Endometrial microvascular endothelial cells (primary cell): Measurements from ENCODE around the gene CDH13. TPM values are rescaled to one million over a fixed set of nuclear protein-coding genes. Genes with fewer than 3 reads are reported as not detected.

Source experiments
- in situ Hi-C: cut with HindIII; loops from 2 replicates; pipeline ENCODE4 v1.10.0; 2017; ENCODE audit warnings: low sequenced_read_pairs, low pct_unique_long_range_greater_than_20kb; ENCODE audit errors: inconsistent ontology term
- total RNA-seq: library from RNA; depleted of rRNA; stranded (reverse); fragments of >200 nt; gene quantifications from one replicate; pipeline ENCODE4 v1.2.3, GENCODE V29; 2015; ENCODE audit errors: inconsistent ontology term

Gene CDH13
- total RNA-seq, 1 donor from 2014 or later = 75.5 TPM

DNA sequence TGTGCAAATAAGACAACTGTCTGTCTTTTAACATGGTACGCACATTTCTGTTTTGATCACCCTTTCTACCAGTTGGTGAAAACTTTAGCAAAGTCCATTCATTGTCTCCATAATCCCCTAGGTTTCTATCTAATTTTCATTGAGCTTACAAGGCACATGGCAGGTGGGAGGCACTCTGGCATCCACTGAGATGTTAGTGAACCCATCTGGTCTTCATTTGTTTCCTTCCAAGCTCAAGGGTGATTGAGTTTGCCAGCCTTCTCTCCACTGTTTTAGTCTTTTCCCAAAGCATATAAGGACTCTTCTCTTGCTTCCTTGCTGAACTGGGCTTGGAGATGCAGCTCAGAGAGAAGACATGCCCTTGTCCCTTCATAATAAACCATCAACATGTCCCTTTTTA is 179.1 kb downstream of the CDH13 start:
- in situ Hi-C loops = no loop called here

DNA sequence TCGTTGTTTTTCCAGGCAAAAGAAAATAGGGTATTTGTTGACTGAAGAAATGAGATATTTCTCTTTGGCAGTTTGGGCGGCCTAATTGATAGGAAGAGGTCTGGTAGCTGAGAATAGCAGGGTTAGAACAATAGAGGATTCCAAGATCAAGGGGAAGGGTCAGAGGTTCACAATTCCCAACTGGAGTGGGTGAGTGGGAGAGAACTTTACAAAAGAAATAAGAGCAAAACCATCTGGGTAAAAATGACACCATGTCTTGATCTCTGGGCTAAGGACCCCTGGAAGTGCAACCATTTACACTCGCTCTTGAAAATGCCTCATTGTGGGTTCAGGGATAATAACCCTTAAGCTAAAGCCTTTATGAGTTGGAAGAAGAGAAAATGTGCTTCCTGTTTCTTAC is 180.5 kb downstream of the CDH13 start:
- in situ Hi-C loops = no loop called here

DNA sequence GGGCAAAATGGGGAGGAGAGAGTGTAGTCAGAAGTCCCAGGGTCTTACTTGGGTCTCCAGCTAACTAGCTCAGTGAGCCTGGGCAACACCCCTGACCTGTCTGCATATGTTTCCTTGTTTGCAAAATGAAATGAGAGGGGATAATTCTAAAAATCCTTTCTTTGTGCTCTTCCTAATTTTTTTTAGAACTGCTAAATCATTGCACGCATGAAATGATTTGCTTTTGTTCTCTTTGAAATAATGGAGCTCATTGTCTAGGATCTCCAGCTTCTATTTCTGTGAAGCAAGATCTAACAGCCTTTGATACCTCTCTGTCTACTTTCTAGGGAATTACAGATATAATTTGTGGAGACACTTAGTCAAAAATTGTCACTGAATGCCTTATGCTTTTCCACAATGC is 181.3 kb downstream of the CDH13 start:
- in situ Hi-C loops = no loop called here

DNA sequence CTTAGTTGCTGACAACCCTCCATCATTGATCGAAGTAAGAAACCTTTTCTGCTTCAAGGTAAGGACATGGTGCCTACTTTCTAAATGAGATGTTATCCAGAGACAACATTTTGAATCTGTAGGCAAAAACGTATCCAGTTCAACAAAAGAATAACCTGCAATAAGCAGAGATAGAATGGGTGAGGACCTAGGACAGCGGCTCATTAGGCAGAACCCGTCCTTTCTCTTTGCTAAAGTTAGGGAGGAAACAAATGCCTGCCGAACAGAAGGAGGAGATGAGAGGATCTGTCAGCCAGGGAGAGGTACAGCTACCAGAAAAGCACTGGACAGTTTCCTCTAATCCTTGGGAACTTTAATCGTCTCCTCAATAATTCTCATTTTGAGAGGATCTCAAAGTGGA is 183.3 kb downstream of the CDH13 start:
- in situ Hi-C loops = no loop called here

DNA sequence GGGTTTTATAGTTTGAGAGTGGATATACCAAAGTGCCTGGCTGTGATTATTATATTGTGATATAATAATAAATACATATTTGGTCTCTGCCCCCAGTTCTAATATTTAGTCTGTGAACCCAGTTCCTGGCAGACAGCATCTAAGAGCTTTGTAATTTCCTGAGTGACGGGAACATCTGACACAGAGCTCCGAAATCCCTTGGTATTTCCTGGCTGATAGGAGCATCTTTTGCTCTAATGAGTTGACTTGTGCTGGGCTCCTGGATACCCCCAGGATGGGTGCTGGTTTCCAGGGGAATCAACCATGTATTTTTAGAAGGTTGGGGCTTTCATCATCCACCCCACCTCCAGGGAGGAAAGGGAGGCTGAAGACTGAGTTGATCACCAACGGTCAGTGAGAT is 187.3 kb downstream of the CDH13 start:
- in situ Hi-C loops = no loop called here

DNA sequence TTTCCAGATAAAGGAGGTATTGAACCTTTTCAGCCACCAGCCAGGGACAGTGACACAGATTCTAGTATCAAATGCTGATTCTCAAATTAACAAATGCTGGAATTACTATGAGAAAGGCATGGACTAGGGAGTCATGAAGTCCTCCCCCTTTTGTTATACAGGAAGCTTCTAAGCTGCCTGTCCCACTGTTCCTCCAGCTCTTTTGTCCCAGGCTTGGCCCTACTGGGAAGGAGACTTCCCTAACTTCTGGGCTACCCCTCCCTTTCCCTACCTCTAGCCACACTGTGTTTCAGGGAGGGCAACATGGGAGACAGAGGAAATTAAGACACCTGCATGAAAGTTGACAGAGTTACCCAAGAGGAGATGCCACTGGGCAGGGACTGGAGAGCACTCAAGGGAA is 192.5 kb downstream of the CDH13 start:
- in situ Hi-C loops = no loop called here

DNA sequence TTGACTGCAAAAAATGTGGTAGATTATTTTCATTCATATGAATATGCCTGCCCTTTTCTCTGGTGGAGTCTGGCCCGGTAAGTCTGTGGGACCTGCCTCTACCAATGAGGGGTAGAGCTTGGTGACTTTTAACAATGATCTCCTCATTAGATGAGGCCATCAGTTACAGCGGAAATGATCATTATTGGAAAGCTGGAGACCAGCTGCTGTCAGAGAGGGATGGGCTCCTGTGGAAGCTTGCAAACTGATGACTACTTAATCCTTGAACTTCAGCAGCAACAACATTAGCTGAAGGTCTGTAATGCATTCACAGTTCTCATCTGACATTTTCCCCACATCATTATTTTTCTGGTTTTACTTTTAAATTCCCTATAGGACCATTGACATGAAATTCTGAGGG is 194.1 kb downstream of the CDH13 start:
- in situ Hi-C loops = no loop called here

DNA sequence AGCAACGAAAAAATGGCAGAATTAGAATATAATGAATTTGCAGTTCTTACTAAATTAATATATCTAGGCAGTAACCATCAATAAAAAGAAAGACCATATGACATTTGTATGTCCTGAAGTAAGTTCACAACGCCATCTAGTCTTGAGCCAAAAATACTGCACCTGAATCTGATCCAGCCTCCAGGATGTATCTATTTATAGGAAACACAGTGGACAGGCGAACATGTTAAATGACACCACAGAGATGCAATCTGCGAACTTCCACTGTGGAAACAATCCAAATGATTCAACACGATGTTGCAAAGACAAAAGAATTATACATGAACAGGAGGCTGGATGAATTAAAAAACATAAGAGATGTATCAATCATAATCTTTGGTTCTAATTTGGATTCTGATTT is 197.6 kb downstream of the CDH13 start:
- in situ Hi-C loops = no loop called here

DNA sequence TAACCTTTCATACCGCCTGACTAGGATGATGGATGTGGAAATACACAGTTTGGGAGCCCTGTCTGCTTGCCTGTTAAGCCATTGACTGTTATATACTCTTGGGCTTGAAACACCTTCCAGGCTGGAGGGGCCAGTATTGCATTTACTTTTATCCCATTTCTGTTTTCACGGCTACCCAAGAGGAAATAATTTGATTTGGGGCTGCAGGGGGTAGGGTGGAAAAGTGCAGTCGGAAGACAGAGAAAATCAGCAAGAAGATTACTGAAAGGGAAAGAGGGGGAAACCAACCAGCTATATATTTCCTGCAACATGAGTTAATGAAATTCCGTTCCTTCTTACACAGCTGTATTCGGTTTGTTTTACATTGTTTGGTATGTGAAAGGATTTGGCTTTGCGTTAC is 202.5 kb downstream of the CDH13 start:
- in situ Hi-C loops = no loop called here

DNA sequence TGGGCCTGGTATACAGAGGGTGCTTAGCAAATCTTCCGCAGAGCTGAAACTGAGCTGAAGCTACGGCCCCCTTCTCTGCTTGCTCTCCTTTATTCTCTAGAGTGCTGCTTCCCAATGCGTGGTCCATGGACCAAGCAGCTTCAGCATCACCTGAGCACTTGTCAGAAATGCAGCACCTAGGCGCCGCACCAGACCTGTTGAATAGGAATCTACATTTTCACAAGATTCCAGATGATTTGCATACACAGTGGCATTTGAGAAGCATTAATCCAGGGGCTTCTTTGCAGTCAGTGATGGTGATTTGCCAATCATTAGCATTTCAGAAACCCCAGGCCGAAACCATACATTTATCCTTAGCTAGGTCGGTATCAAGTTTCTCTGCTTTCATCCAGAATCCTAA is 204.2 kb downstream of the CDH13 start:
- in situ Hi-C loops = no loop called here

DNA sequence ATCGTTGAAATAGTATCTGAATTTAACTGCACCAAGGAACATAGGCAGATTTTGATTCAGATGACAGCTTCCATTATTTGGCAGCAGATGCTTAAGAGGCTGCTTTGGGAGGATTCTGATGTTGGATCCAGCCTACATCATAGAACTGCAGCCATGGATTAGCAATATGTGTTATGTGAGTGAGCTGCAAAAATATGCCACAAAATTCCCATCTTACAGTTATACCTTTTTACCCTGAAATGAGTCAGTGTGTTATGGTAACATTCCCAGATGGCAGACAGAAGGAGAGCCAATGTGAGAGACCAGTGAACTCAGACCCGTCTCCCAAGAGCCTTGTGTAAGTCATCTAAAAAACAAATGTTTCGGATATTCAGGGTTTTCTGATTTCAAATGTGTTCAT is 206.1 kb downstream of the CDH13 start:
- in situ Hi-C loops = no loop called here

DNA sequence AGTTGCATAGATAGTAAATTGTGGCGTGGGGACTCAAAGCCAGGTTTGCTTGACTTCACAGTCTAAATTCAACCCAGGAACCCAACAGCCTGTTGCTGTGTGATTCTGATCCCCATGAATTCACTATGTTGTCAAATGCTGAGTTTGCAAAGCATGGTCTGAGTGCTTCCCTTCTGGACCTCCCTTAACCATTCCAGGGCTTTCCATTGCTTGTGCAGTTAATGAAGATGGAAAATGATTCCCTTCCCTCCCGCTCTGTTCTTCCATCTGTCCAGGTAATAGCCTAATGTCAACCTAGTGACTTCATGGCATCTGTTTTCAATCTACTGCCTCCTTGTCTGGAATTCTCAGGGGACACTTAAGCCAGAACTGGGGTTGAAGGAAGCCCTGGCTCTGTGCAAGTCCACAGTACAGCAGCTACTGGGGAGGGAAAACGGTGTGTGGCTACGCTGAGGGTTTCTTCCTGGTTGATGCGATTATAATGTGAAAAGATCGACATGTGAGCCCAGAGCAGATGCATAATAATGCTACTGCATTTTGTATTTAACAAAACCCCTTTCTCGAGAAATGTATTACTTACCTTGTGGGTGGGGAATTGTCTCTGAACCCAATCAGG is 206.7 kb downstream of the CDH13 start:
- in situ Hi-C loops = no loop called here

DNA sequence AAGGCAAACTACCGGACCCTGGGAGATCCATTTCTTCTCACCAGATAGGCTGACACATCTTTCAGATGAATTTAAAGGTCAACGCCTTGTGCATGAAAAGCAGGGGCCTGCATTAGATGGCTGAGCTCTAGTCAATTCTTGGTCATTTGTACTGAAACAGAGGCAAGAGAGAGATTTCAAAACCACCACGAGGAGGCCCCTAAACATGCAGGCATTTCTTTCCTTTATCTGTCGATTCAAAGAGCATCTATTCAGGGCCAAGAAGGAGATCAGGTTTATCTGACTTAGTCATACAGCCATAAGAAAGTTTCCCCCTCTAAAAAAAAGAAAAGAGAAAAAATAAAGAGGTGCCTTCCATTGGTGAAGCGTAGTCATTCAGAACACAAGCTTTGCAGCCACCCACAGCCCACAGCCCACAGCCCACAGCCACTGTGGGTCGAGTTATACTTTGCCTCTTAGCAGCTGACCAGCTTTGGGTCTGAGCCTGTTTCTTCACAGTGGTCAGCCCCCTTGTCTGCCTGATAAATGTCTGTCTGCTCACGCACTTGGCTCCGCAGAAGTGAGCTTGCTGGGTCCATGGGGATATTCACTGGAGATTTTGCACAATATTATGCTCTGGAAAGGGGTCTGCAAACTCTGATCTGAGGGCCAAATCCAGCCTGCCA is 207.5 kb downstream of the CDH13 start:
- in situ Hi-C loops = no loop called here

DNA sequence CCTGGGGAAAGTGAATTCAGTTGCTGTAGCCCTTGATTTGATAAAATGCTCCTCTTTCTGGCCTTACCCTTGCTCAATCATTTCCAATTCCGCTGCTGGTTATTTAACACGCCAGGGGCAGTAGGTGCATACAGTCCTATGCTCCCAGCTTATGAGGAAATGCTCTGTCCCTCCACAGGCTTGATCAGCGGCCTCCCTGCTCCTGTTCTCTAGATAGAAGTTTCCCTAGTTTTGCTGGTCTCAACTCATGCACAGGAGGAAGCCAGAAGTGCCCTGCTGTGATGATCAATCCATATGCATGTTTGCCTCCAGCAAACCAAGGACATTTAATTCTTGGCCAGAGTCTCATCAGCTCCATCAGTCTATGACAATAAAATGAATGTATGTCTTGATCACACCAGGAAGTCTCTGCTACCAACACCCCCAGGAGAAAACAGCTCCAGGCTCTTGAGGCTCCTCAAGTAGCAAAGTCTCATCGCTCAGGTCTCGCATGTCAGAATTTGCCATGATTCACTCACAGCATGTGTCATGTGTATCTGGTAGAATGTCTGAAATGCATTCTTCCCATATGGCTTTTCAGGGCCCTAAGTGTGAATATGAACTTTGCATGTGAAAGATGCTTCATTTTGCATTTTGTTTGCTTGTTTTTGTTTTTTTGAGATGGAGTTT is 208.9 kb downstream of the CDH13 start:
- in situ Hi-C loops = no loop called here

DNA sequence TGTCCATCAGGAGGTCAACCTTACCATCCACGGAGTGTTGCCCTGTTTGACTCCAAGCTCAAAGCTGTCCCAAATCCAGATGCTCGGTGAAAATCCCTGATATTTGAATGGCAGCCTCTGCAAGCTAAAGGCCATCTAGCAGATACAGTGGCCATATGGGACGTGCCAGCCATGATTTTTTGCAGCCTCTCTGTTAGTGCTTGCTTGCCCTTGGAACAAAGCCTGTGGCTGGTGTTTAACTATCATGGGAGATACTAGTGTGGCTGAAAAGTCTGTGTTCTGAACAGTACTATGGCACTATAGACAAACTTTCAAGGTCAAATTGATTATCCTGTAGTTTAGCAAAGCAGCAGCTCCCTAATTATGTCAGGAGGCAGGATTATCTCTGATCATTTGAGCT is 214.3 kb downstream of the CDH13 start:
- in situ Hi-C loops = no loop called here

DNA sequence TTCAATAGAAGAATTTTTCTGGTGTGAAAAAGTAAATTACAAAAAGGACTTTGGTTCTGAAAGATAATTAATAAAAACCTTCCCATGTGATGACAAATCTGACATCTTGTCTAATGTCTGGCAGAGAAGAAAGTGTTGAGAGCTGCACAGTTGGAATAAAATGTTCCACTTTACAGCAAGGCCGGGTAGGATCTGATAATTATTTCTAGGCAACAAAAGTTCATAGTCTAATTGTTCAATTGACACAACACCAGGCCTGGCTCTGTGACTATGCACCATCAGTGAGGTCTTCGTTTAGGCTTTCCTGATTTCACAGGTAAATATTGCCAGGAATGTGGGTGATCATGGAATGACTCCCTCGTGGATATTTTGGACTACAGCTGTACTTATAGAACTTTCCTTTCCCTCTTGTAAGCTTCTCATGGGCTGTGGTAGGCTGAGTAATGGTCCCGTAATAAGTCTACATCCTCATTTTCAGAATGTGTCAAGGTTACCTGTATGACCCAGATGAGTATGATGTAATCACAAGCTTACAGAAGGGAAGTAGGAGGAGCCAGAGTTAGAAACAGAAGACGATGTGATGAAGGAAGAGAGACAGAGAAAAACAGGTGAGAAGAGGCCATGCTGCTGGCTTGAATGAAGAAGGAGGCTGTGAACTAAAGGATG is 217.0 kb downstream of the CDH13 start:
- in situ Hi-C loops = no loop called here

DNA sequence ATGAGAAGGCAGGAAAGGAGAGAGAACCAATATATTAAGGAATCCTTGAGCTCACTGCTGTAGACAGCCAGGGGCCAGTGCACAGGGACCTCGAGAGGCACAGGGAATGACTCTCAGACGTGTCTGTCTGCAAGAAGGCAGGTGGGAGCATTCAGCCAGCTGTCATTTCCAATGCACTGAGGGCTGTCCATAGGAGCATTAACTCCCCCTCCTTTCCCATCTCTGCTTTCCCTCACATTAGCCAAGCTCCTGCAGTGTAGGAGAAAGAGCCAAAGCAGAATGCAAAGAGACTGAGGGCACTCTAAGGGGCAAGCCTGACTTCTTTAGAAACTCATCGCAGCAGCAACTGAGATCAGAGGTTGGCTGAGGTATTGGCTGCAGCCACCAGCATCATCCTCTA is 218.3 kb downstream of the CDH13 start:
- in situ Hi-C loops = no loop called here

DNA sequence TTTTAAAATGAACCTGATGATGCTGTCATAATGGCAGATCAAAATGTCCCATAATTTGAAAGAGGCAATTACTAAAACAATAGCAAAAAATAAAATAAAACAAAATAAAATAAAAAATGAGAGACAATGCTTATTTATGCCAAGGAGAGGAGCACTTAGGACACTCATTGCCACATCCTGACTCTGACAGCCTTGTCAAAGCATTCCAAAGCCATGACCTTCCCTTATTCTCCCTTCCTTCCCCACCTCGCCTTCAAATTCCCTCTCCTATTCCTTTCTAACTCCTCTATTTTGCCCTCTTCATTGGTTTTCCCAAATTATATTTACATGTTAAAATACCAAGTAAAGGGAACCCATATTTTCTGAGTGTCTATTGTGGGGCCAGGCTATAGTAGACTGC is 220.0 kb downstream of the CDH13 start:
- in situ Hi-C loops = no loop called here

DNA sequence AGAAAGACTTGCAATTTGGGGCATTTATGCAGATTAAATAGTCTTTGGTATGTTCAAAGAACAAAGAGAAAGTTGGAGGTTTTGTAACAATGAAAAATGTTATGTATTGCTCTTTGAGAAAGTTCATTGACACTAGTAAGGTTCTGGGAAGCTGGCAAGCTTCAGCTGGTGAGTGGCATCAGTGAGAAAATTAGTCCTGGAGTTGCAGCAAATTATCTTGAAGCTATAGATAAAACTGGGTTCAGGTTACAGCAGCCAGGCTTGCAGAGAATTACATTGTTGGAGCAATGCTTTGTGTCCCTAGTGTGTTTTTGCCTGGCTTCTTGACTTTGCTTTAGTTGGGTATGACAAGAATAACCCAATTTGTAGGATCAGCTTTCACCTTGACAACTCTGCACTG is 221.2 kb downstream of the CDH13 start:
- in situ Hi-C loops = no loop called here

DNA sequence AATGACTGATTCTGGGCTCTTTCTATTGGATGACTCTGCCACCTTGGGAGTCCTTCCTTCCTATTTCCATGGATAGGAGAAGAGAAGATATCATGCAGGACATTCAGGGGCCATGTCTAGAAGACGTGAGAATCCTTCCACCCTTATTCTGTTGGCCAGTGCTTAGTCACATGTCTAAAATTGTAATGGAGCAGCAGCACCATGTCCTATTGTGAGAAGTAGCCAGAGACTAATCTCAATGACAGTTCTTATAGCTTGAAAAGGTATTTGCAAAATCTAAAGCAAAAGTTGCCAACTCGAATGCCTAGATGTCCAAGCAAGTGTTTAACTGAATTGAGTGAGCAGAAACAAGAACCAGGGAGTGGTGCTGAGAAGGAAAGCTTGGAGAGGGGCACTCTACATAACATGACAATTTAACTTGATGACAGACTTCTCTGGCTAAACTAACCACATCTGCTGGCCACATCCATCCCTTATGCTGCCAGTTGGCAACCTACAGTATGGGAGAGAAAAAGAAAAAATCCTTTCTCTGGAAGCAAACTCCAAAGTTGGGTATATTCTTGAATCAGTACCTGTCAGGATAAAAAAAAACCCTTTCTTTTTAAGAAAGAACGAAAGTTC is 225.7 kb downstream of the CDH13 start:
- in situ Hi-C loops = no loop called here
